Activated CD4-positive, alpha-beta T cell treated with anti-CD3 and anti-CD28 coated beads for 24 hours (primary cell): ENCODE measurements around the gene SEH1L.

Source experiments
- DNase-seq, 2 donors: peaks; one replicate each; pipeline ENCODE4 v3.0.0-alpha.2; 2020; ENCODE audit warnings: low read depth in 2 of 2

Gene SEH1L

DNA sequence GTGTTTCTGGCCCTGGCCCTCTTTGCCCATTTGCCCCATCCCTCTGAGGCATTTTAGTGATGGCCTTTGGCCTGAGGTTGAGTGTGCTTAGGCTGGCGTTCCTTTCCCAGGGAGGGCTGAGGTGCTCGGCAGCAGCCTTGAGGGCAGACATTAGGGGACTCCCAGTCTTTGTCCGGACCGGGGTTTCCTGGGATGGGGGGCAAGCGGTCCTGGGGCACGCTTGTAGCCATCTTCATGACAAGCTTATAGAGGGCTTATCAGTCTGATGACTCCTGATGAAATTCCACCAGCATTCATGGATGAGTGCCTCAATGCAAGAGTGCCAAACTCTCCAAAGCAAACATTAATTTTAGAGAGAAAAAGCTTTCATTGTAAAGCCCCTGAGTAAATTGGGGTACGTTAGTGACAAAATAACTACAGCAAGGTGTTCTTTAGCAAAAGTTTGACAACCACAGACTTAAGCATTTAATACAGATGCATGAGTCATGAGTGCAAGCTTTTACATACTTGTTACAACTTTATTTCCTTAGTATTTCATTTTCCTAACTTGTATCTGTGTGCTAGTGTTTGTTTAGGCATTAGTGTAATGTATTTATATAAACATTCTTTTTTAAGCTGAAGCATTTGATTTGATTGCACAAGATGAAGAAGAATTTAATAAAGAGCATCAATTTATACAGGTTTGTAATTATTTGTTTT, 89.0 kb downstream of the SEH1L start:
- no peak for DNase-seq
